ENCODE results near the gene FGF22.

Gene FGF22

GRCh38 chr19:610071-610800 is 29.4 kb upstream of the FGF22 start:
- TF ChIP-seq, protein P1, sequence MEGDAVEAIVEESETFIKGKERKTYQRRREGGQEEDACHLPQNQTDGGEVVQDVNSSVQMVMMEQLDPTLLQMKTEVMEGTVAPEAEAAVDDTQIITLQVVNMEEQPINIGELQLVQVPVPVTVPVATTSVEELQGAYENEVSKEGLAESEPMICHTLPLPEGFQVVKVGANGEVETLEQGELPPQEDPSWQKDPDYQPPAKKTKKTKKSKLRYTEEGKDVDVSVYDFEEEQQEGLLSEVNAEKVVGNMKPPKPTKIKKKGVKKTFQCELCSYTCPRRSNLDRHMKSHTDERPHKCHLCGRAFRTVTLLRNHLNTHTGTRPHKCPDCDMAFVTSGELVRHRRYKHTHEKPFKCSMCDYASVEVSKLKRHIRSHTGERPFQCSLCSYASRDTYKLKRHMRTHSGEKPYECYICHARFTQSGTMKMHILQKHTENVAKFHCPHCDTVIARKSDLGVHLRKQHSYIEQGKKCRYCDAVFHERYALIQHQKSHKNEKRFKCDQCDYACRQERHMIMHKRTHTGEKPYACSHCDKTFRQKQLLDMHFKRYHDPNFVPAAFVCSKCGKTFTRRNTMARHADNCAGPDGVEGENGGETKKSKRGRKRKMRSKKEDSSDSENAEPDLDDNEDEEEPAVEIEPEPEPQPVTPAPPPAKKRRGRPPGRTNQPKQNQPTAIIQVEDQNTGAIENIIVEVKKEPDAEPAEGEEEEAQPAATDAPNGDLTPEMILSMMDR (conservative IDR thresholded peaks at IDR 0.05): no peak

GRCh38 chr19:610801-611480 is 28.7 kb upstream of the FGF22 start:
- TF ChIP-seq, protein P1 (conservative IDR thresholded peaks at IDR 0.05): no peak
- H3K27ac ChIP-seq: no peak overlapping the region

More at GRCh38 chr19:610071-610800, 29.4 kb upstream of the FGF22 start:
- H3K27ac ChIP-seq: no peak overlapping the region

- TF ChIP-seq, protein P1 (conservative IDR thresholded peaks at IDR 0.05): no peak
- no peak overlapping the region for H3K27ac ChIP-seq
Measured at GRCh38 chr19:611481-611868, 28.2 kb upstream of the FGF22 start.

DNA sequence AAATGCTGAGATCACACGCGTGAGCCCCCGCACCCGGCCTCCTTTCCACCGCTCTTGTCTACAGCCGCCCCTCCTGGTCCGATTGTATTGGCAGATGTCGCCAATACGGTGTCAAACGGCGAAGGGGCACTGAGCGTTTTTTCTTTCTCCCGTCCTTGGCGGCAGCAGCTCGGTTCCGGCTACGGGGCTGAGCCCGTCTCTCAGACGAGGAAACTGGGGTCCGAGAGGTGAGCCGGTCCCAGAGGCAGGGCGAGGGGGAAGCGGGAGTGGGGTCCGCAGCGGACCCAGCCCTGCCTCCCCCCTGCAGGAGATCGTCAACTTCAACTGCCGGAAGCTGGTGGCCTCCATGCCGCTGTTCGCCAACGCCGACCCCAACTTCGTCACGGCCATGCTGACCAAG is 26.7 kb upstream of the FGF22 start:
- H3K27ac ChIP-seq: no peak overlapping the region
- TF ChIP-seq, protein P1 (conservative IDR thresholded peaks at IDR 0.05): no peak

DNA sequence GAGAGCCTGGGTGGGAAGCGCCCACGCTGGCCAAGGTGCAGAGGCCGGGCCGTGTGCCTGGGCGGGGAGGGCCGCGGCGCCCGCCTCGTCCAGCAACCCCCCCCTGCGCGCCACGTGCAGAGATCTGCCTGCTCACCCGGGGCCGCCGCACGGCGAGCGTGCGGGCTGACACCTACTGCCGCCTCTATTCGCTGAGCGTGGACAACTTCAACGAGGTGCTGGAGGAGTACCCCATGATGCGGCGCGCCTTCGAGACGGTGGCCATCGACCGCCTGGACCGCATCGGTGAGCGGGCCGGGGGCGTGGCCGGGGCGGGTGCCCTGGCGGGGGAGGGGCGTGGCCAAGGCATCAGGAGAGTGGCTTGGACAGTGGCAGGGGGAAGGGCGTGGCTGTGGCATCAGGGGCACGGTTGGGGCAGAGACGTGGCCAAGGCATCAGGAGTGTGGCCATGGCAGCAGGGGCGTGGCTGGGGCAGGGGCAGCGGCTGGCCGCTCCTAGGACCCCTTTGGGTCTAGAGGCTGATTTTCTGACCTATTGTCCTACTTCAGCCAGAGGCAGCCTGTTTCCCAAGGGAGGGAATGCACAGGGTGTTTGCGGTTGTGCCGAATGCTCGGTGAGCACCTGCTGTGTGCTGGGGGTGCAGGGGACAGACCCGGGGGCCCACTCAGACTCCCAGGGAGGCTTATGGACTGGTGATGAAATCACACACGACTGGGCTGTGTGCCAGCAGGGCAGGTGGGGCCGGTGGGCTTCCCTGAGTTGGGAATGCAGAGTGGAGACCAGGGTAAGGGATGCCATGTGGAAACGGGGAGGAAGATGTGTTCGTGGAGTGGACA is 25.7 kb upstream of the FGF22 start:
- TF ChIP-seq, protein P1 (conservative IDR thresholded peaks at IDR 0.05): no peak

GRCh38 chr19:615619-616018 is 24.1 kb upstream of the FGF22 start:
- H3K27ac ChIP-seq: no peak overlapping the region

More for the DNA sequence above, 25.7 kb upstream of the FGF22 start:
- H3K27ac ChIP-seq: no peak overlapping the region

More at GRCh38 chr19:615619-616018, 24.1 kb upstream of the FGF22 start:
- TF ChIP-seq, protein P1 (conservative IDR thresholded peaks at IDR 0.05): no peak
